TTC549 (cell line): ENCODE data around the gene INTS1.

Source experiments
- FAIRE-seq: peaks from 2 replicates; lab custom pipeline; 2012; peaks lifted over from hg19 to GRCh38; lab: Jason Lieb, UNC

INTS1 gene, protein sequence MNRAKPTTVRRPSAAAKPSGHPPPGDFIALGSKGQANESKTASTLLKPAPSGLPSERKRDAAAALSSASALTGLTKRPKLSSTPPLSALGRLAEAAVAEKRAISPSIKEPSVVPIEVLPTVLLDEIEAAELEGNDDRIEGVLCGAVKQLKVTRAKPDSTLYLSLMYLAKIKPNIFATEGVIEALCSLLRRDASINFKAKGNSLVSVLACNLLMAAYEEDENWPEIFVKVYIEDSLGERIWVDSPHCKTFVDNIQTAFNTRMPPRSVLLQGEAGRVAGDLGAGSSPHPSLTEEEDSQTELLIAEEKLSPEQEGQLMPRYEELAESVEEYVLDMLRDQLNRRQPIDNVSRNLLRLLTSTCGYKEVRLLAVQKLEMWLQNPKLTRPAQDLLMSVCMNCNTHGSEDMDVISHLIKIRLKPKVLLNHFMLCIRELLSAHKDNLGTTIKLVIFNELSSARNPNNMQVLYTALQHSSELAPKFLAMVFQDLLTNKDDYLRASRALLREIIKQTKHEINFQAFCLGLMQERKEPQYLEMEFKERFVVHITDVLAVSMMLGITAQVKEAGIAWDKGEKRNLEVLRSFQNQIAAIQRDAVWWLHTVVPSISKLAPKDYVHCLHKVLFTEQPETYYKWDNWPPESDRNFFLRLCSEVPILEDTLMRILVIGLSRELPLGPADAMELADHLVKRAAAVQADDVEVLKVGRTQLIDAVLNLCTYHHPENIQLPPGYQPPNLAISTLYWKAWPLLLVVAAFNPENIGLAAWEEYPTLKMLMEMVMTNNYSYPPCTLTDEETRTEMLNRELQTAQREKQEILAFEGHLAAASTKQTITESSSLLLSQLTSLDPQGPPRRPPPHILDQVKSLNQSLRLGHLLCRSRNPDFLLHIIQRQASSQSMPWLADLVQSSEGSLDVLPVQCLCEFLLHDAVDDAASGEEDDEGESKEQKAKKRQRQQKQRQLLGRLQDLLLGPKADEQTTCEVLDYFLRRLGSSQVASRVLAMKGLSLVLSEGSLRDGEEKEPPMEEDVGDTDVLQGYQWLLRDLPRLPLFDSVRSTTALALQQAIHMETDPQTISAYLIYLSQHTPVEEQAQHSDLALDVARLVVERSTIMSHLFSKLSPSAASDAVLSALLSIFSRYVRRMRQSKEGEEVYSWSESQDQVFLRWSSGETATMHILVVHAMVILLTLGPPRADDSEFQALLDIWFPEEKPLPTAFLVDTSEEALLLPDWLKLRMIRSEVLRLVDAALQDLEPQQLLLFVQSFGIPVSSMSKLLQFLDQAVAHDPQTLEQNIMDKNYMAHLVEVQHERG (N-terminal part only)

GRCh38 chr7:1503816-1504775 is at the start of gene INTS1:
TSS of gene INTS1 (minus strand) at chr7:1504389. CDS start at chr7:1503960, 429 bp downstream.
- FAIRE-seq = no peak

- no peak for FAIRE-seq
Measured at GRCh38 chr7:1553512-1554210, 49.5 kb upstream of the INTS1 start.

DNA sequence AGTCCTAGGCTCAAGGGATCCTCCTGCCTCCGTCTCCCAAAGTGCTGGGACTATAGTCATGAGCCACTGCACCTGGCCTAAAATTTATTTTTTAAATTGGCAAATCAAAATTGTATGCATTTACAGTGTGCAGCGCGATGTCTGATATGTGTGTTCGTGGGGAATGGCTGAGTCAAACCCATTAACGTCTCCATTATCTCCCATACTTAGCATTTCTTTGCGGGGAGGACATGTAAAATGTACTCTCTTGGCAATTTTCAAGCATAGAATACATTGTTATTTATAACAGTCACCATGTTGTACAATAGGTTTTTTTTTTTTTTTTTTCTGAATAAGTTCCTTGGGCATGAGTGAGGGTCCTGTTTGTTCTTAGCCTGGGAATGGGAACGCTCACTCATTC is 48.0 kb upstream of the INTS1 start:
- FAIRE-seq = no peak

- no peak for FAIRE-seq
Measured at GRCh38 chr7:1550846-1551155, 46.6 kb upstream of the INTS1 start.

DNA sequence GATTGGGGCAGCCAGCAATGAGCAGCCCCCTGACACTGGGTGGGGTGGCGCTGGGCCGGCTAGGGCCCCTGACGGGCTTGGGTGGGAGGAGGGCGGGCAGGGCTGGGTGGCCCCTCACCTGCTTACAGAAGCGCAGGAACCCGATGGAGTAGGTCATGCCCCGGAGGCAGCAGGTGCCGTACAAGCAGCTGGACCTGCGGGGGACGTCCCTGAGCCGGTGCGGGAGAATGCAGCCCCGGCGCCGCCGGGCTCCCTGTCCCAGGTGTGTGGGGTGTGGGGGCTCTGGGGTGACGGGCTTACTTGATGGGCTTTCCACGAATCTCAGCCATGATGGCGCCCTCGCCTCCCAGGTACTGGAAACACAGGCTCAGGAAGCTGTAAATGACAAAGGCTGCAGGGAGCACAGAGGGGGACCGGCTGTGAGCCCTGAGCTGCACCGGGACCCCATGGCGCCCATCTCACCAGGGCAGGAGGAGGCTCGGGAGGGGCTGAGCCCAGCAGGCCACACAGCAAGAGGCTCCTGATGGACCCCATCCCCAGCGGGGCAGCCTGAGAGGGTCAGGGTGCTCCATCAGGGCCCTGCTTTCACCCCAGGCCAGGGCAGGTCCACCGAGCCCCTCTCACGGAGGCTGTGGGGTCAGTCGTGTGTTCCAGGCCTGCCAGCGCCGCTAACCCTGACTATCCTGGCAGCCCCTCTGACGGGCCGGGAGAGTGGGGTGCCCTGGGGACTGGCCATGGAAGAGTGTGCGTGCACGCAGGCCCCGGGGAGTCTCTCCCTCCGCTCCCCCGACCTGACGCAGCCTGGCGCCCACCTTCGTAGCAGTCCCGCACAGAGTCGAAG is 46.0 kb upstream of the INTS1 start:
- FAIRE-seq = no peak

GRCh38 chr7:1549357-1550004 is 45.3 kb upstream of the INTS1 start:
- no peak for FAIRE-seq

DNA sequence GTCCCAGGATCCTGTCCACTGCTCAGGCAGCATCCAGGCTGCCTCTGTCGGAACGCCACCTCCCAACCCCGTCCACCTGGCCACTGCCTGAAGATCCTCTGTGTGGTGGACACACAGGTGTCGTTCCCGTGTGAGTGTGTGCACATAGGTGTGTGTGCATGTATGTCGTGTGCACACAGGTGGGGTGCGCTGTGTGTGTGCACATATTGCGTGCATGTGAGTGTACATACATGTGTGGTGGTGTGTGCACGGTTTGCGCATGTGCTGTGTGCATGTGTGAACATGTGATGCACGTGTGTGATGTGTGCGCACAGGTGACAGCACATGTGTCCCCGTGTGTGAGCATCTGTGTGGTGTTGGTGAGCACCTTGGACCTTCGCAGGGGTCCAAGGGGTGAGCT is 44.8 kb upstream of the INTS1 start:
- FAIRE-seq = no peak

DNA sequence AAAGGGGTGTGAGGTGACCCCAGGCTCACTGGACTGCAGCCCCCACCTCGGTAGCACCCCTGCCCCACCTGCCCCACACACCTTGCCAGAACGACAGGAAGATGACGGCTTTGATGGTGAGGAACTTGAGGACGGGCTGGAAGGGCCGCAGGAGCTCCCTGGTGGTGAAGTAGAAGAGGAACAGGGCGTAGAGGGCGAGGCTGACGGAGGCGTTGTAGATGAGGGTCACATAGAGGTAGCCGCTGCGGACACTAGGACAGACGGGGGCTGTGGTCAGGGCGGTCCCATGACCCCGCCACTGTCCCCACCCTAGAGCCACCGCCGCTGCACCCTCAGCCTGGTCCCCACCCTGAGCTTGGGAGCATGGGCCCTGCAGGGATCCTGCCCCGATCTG is 44.2 kb upstream of the INTS1 start:
- no peak for FAIRE-seq

GRCh38 chr7:1547777-1548437 is 43.7 kb upstream of the INTS1 start:
- FAIRE-seq = no peak

- FAIRE-seq = no peak
Measured at GRCh38 chr7:1546909-1547776, 43.0 kb upstream of the INTS1 start.

DNA sequence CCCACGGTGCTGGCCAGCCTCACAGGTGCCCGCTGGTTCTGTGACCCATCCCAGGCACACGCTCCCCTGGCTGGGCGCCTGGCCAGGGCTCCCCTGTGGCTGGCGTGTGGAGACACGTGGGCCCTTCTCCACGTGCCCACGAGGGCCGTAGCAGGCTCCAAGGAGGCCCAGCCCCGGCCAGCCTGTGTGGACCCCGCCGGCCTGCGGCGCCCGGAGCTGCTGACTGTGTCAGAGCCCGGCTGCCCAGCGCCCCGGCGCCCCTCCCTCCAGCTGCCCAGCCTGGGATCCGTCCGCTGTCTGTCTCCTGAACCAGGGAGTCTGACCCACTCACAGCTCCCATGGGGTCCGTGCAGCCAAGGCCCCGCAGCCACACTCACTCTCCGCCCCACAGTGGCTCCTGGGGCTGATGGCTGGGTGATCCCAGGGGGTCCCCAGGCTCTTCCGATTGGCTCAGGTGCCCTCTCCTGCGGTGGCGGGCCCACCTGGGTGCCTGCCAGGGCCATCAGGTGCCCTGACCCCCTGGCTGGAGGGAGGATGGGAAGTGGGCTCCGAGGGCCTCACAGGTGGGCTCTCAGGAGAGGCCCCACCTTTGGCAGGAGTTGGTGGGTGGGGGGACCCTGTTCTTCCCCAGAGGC is 42.2 kb upstream of the INTS1 start:
- no peak for FAIRE-seq

- FAIRE-seq = no peak
Measured at GRCh38 chr7:1545417-1546246, 41.4 kb upstream of the INTS1 start.

DNA sequence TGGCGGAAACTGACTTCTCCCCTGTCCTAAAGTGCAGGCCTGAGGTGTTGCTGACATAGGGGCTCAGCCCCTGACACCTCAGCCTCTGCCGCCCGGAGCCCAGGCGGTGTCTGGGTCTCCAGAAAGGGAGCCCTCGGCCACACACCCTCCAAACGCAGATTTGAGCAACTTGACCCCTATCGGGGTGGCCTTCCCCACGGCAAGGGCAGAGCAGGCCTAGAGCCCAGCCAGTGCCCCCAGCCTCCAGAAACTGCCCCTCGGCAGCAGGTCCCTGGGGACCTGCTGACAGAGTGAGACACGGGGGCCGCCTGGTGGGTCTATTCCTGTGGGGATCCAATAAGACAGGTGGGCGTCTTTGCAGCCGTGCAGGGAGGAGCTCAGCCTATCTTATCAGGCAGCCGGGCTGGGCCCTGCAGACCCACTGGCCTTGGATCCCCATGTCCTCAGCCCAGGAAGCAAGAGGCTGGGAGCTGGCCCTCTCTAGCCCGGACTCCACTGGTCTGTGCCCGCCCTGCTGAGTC is 40.8 kb upstream of the INTS1 start:
- no peak for FAIRE-seq

GRCh38 chr7:1544178-1544895 is 40.1 kb upstream of the INTS1 start:
- FAIRE-seq = no peak

DNA sequence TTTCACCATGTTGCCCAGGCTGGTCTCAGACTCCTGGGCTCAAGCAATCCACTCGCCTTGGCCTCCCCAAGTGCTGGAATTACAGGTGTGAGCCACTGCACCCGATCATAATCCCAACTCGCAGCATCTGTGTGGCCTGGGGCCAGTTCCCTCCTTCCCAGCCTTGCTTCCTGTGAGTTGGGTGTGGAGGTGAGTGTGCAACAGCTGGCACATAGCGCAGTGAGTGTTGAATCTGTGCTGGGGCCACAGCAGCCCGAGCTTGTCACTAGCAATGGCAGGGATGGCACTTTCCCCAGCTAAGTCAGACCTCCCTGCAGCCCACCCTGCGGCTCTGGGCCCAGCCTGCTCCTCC is 39.6 kb upstream of the INTS1 start:
- no peak for FAIRE-seq
